K562 (cell line): ENCODE data around the gene ADAM22. TPM values are rescaled to one million over a fixed set of nuclear protein-coding genes. Genes with fewer than 3 reads are reported as not detected.

Experiments
- ATAC-seq: fragments of 200-7000 bp; cut with Tn5 transposase; 3 replicates; pipeline ENCODE4 v1.9.1; 2020; ENCODE audit warnings: moderate library complexity
- BruUV-seq: library from RNA; stranded (reverse); fragments of 400-500 nt; replicated peaks from 2 replicates; lab custom pipeline; 2021; lab: Mats Ljungman, UMichigan
- CTCF ChIA-PET: fragments of 300-600 bp; formaldehyde crosslinking; extraction: SDS; loops from one replicate; lab custom pipeline; 2021; ENCODE audit warnings: low intra/inter-chr PET ratio; lab: Yijun Ruan, JAX
- POLR2A ChIA-PET: fragments of 300-600, 350-650 bp; sonication (Branson Sonifier 250); formaldehyde crosslinking; extraction: SDS; loops from one replicate; lab custom pipeline; 2021; ENCODE audit warnings: antibody characterized with exemption, inconsistent platforms; lab: Yijun Ruan, JAX
- DNase-seq, 4 experiments: peaks; one replicate each; pipeline versions ENCODE4 v3.0.0 to v3.0.0-alpha.2; 2011 to 2018; ENCODE audit warnings: low spot score in 3 of 4, mixed read lengths in 3 of 4; ENCODE audit errors: extremely low read depth in 1 of 4
- FAIRE-seq: peaks from 2 replicates; lab custom pipeline; 2011; peaks lifted over from hg19 to GRCh38; lab: Jason Lieb, UNC
- H2AFZ ChIP-seq: 2 replicates; pipeline ENCODE4 v1.6.0; 2011; ENCODE audit warnings: low read depth, low read length, control low read depth, inconsistent platforms
- H3K27ac ChIP-seq: fragments of 200-600 bp; 3 replicates; pipeline ENCODE4 v1.8.0; 2011; ENCODE audit warnings: low read depth, mild to moderate bottlenecking, control low read depth, inconsistent platforms, low read length, moderate library complexity, mixed read lengths; ENCODE audit errors: extremely low read depth
- H3K27me3 ChIP-seq, 2 experiments: fragments of 300-600 bp in 1 of 2; 2 replicates in 1 of 2; 3 replicates in 1 of 2; pipeline versions ENCODE4 v1.6.0 to v1.8.0; 2011; ENCODE audit warnings: inconsistent platforms in 2 of 2, low read length in 2 of 2, mild to moderate bottlenecking in 1 of 2, mixed read lengths in 1 of 2, moderate library complexity in 1 of 2; ENCODE audit not compliant: control insufficient read depth in 2 of 2, insufficient read depth in 2 of 2
- H3K36me3 ChIP-seq: fragments of 300-600 bp; 3 replicates; pipeline ENCODE4 v1.8.0; 2011; ENCODE audit warnings: mild to moderate bottlenecking, low read length, inconsistent platforms; ENCODE audit not compliant: control insufficient read depth, insufficient read depth
- H3K4me1 ChIP-seq, 2 experiments: fragments of 200-600 bp in 1 of 2; replicated peaks in 1 of 2; 2 replicates in 1 of 2; 3 replicates in 1 of 2; pipeline versions ENCODE4 v1.5.1 to v1.8.0; 2011; ENCODE audit warnings: inconsistent platforms in 2 of 2, low read length in 2 of 2, mild to moderate bottlenecking in 1 of 2, mixed read lengths in 1 of 2, moderate library complexity in 1 of 2; ENCODE audit not compliant: control insufficient read depth in 2 of 2, insufficient read depth in 2 of 2
- H3K4me2 ChIP-seq: 2 replicates; pipeline ENCODE4 v1.6.1; 2011; ENCODE audit warnings: low read length, control low read depth, inconsistent platforms, mixed read lengths; ENCODE audit not compliant: insufficient read depth
- H3K4me3 ChIP-seq: fragments of 200-600 bp; sonication (generic), shearing (Covaris generic); 2 replicates; pipeline ENCODE4 v1.5.1; 2016; ENCODE audit warnings: control low read depth, inconsistent platforms
- H3K79me2 ChIP-seq: fragments of 200-600 bp; 3 replicates; pipeline ENCODE4 v1.8.0; 2011; ENCODE audit warnings: low read length, inconsistent platforms; ENCODE audit not compliant: control insufficient read depth, insufficient read depth
- H3K9ac ChIP-seq, 2 experiments: 2 replicates each; pipeline versions ENCODE4 v1.6.0 to v1.6.1; 2011; ENCODE audit warnings: low read depth in 2 of 2, low read length in 2 of 2, control low read depth in 1 of 2, inconsistent platforms in 1 of 2, mild to moderate bottlenecking in 1 of 2, mixed read lengths in 1 of 2; ENCODE audit not compliant: insufficient read depth in 1 of 2
- H3K9me1 ChIP-seq: one replicate; pipeline ENCODE4 v1.6.0; 2011; ENCODE audit warnings: inconsistent platforms, mild to moderate bottlenecking, low read length, moderate library complexity; ENCODE audit not compliant: control insufficient read depth, insufficient read depth
- H3K9me3 ChIP-seq: replicated peaks from 2 replicates; pipeline ENCODE4 v1.5.1; 2011; ENCODE audit warnings: low read depth, low read length, inconsistent platforms; ENCODE audit not compliant: control insufficient read depth, insufficient read depth
- H4K20me1 ChIP-seq: replicated peaks from 2 replicates; pipeline ENCODE4 v1.6.1; 2011; ENCODE audit warnings: low read length, inconsistent platforms, mixed read lengths; ENCODE audit not compliant: control insufficient read depth, insufficient read depth
- ARID1B ChIP-seq: fragments of 450-650 bp; IDR thresholded peaks from 2 replicates; pipeline ENCODE4 v1.6.1; 2016; ENCODE audit warnings: antibody characterized with exemption, mild to moderate bottlenecking, inconsistent platforms
- CBFA2T3 ChIP-seq: fragments of 450-650 bp; IDR thresholded peaks from 2 replicates; pipeline ENCODE4 v1.6.1; 2017
- CTBP1 ChIP-seq: fragments of 450-650 bp; IDR thresholded peaks from 2 replicates; pipeline ENCODE4 v1.6.1; 2016; ENCODE audit warnings: borderline replicate concordance
- DNMT1 ChIP-seq: fragments of 450-650 bp; IDR thresholded peaks from 2 replicates; pipeline ENCODE4 v1.6.1; 2016; ENCODE audit warnings: antibody characterized with exemption, mild to moderate bottlenecking
- ESRRA ChIP-seq: fragments of 450-650 bp; IDR thresholded peaks from 2 replicates; pipeline ENCODE4 v1.6.1; 2014; ENCODE audit warnings: low read depth, mild to moderate bottlenecking, moderate library complexity, borderline replicate concordance
- FOXM1 ChIP-seq, 2 experiments: fragments of 450-650 bp in 1 of 2; sonication (generic) in 1 of 2; formaldehyde crosslinking in 1 of 2; IDR thresholded peaks; 2 replicates each; pipeline versions ENCODE4 v1.6.1 to v1.9.0; 2017 to 2022; ENCODE audit warnings: low read depth in 2 of 2, mild to moderate bottlenecking in 2 of 2, missing genetic modification reagents in 1 of 2, moderate library complexity in 1 of 2
- LCOR ChIP-seq: sonication (generic); formaldehyde crosslinking; IDR thresholded peaks from 2 replicates; pipeline ENCODE4 v1.8.0; 2022; ENCODE audit warnings: mild to moderate bottlenecking, missing genetic modification reagents
- MECOM ChIP-seq: fragments of 250-450 bp; sonication (Bioruptor Pico); IDR thresholded peaks from 2 replicates; pipeline ENCODE4 v1.8.0; 2022; ENCODE audit warnings: inconsistent platforms
- NR2C1 ChIP-seq, 2 experiments: fragments of 450-650 bp; IDR thresholded peaks; 2 replicates each; pipeline ENCODE4 v1.6.1; 2017; ENCODE audit warnings: mild to moderate bottlenecking in 2 of 2, antibody characterized with exemption in 1 of 2, inconsistent platforms in 1 of 2, missing compliant biosample characterization in 1 of 2, missing genetic modification characterization in 1 of 2
- PHB ChIP-seq: fragments of 250-450 bp; sonication (Bioruptor Pico); IDR thresholded peaks from 2 replicates; pipeline ENCODE4 v1.5.0; 2021
- PPARD ChIP-seq: fragments of 250-450 bp; sonication (Bioruptor Pico); IDR thresholded peaks from 2 replicates; pipeline ENCODE4 v1.8.0; 2022; ENCODE audit warnings: inconsistent platforms, mild to moderate bottlenecking, moderate library complexity
- RBM34 ChIP-seq: fragments of 200-400 bp; formaldehyde crosslinking; IDR thresholded peaks from 2 replicates; pipeline ENCODE4 v1.6.1; 2018; ENCODE audit warnings: low read length, borderline replicate concordance; ENCODE audit not compliant: insufficient read depth
- ZEB2 ChIP-seq: fragments of 450-650 bp; IDR thresholded peaks from 2 replicates; pipeline ENCODE4 v1.6.1; 2016
- ZNF766 ChIP-seq: fragments of 200-800 bp; sonication (Bioruptor generic); conservative IDR thresholded peaks from 2 replicates; pipeline ENCODE4 v1.6.1; 2016; ENCODE audit warnings: missing genetic modification characterization, missing compliant biosample characterization
- WGBS: fragments of 100-300 bp; shearing (Covaris generic); methylation state at CpG from one replicate; pipeline ENCODE4 v1.1.6; 2016; ENCODE audit warnings: low coverage, mixed read lengths; ENCODE audit not compliant: insufficient coverage; ENCODE audit errors: missing lambda C conversion rate; 5-methylcytosine and 5-hydroxymethylcytosine counted together
- in situ Hi-C: fragments of 300-500 bp; cut with MboI; formaldehyde crosslinking; loops from 4 replicates; pipeline ENCODE4 v1.15.0; 2018; ENCODE audit warnings: inconsistent platforms, mixed read lengths
- intact Hi-C: fragments of 100-400 bp; cut with micrococcal nuclease; formaldehyde crosslinking; loops from 2 replicates; pipeline ENCODE4 v1.14.2; 2022
- polyA plus RNA-seq, 8 experiments: library from polyadenylated mRNA; depleted of rRNA in 4 of 8; stranded (reverse) in 5 of 8; unstranded in 3 of 8; fragments of >200 nt; fragmentation: Nextera tagmentation in 2 of 8; fragmentation: Illumina TruSeq in 1 of 8; extraction: Ambion mirVana in 2 of 8; extraction: Trizol in 1 of 8; gene quantifications; 2 replicates each; pipeline versions ENCODE4 v1.2.1 to v1.2.3, GENCODE V29; 2011 to 2014; ENCODE audit warnings: inconsistent platforms in 1 of 8, missing spikeins in 1 of 8
- total RNA-seq, 7 experiments: library from RNA; depleted of rRNA in 6 of 7; stranded (reverse); fragments of >200 nt in 6 of 7; fragmentation: Illumina TruSeq in 2 of 7; extraction: Trizol in 2 of 7; gene quantifications; 2 replicates each; pipeline versions ENCODE4 v1.2.1 to v1.2.3, GENCODE V29; 2011 to 2021; ENCODE audit warnings: low replicate concordance in 1 of 7
- TF ChIP-seq, protein P1 (sequence below): sonication (generic); formaldehyde crosslinking; IDR thresholded peaks from 2 replicates; pipeline ENCODE4 v1.8.1; 2022; ENCODE audit warnings: missing genetic modification reagents
- TF ChIP-seq, protein P2 (sequence below): fragments of 450-650 bp; formaldehyde crosslinking; IDR thresholded peaks from 2 replicates; pipeline ENCODE4 v1.4.0; 2020; ENCODE audit warnings: mild to moderate bottlenecking, moderate library complexity
- TF ChIP-seq, protein P3 (sequence below): sonication (generic); IDR thresholded peaks from 2 replicates; pipeline ENCODE4 v1.6.1; 2016

ADAM22 gene
- total and polyA plus RNA-seq, 9 of the 15 experiments (the other 6 are each of a cell fraction or from before 2014, with no cell fraction given): 0.01 to 0.58 (median 0.18) TPM

GRCh38 chr7:88216276-88216675 lies 282.2 kb downstream of the ADAM22 start (continued):
- TF ChIP-seq LCOR (CRISPR knock-in tag) (no peak), ESRRA (no peak), PHB (CRISPR knock-in tag) (no peak)
- TF ChIP-seq, all 486 proteins: peak for 0

GRCh38 chr7:88217675-88218428 lies 283.8 kb downstream of the ADAM22 start:
- Histone ChIP-seq H2AFZ (0 out of 2 replicates have a peak overlapping the region, but pooled peaks have one; percentile 90), H4K20me1 (no peaks in the 10 kb centered on the region), H3K9me1 (no peaks in the 10 kb centered on the region), H3K36me3 (peaks cover 45% of the 10 kb centered on the region), H3K4me1 (peaks cover 0 to 17% of the 10 kb centered on the region in 2 experiments; a peak in 3 of 5 replicates), H3K27me3 (no peaks in the 10 kb centered on the region), H3K79me2 (peaks cover 28% of the 10 kb centered on the region), H3K9ac (peak overlapping the region in 1 of 2 experiments; percentile 87; a peak in 2 of 4 replicates), H3K4me2 (peak overlapping the region; percentile 82), H3K27ac (peak overlapping the region; percentile 94; the same call in 1 of the 3 replicates), H3K4me3 (peak overlapping the region; percentile 89; the same call in 1 of the 2 replicates), H3K9me3 (no peaks in the 10 kb centered on the region)
- BruUV-seq: no TSS peak
- ATAC-seq (peak; percentile 9), DNase-seq (peak; percentile 23 to 46 (median 28)), FAIRE-seq (no peak)
- CTCF ChIA-PET: no interaction called here
- POLR2A ChIA-PET: interaction anchor here (0.6 to 1.3 kb wide), 6 partner anchors 9 to 324 kb away, joined by 3 to 6 read pairs (median 3); no protein-coding TSS in a partner anchor
- intact Hi-C loops (loop anchor here (5.0 to 10.0 kb wide), 2 partner anchors 343 to 464 kb away; partner anchors contain the start of genes DBF4 and SLC25A40), in situ Hi-C loops (no loop called here)
- 12% methylated on average over 1 of the region's 1 CpG for WGBS
- TF ChIP-seq, protein P1, sequence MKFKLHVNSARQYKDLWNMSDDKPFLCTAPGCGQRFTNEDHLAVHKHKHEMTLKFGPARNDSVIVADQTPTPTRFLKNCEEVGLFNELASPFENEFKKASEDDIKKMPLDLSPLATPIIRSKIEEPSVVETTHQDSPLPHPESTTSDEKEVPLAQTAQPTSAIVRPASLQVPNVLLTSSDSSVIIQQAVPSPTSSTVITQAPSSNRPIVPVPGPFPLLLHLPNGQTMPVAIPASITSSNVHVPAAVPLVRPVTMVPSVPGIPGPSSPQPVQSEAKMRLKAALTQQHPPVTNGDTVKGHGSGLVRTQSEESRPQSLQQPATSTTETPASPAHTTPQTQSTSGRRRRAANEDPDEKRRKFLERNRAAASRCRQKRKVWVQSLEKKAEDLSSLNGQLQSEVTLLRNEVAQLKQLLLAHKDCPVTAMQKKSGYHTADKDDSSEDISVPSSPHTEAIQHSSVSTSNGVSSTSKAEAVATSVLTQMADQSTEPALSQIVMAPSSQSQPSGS: no peak
- TF ChIP-seq ZEB2: peak; percentile 58; the same call in 1 of the 2 replicates
- peak; percentile 56 for TF ChIP-seq CTBP1
- TF ChIP-seq MECOM (CRISPR knock-in tag): peak; percentile 76; the same call in 1 of the 2 replicates
- TF ChIP-seq, protein P2, sequence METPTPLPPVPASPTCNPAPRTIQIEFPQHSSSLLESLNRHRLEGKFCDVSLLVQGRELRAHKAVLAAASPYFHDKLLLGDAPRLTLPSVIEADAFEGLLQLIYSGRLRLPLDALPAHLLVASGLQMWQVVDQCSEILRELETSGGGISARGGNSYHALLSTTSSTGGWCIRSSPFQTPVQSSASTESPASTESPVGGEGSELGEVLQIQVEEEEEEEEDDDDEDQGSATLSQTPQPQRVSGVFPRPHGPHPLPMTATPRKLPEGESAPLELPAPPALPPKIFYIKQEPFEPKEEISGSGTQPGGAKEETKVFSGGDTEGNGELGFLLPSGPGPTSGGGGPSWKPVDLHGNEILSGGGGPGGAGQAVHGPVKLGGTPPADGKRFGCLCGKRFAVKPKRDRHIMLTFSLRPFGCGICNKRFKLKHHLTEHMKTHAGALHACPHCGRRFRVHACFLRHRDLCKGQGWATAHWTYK (CRISPR knock-in tag): no peak
- TF ChIP-seq ARID1B: peak; percentile 28; the same call in 1 of the 2 replicates
- TF ChIP-seq, protein P3, sequence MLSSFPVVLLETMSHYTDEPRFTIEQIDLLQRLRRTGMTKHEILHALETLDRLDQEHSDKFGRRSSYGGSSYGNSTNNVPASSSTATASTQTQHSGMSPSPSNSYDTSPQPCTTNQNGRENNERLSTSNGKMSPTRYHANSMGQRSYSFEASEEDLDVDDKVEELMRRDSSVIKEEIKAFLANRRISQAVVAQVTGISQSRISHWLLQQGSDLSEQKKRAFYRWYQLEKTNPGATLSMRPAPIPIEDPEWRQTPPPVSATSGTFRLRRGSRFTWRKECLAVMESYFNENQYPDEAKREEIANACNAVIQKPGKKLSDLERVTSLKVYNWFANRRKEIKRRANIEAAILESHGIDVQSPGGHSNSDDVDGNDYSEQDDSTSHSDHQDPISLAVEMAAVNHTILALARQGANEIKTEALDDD: peak; percentile 52; the same call in 1 of the 2 replicates
- TF ChIP-seq CBFA2T3: peak; percentile 40; the same call in 1 of the 2 replicates
- TF ChIP-seq ZNF766 (CRISPR knock-in tag): no peak
- no peak for TF ChIP-seq PPARD
- no peak for TF ChIP-seq DNMT1
- no peak for TF ChIP-seq NR2C1 (IDR thresholded peaks at IDR 0.05)
- TF ChIP-seq NR2C1 (tag; IDR thresholded peaks at IDR 0.05): no peak
- no peak for TF ChIP-seq FOXM1 (IDR thresholded peaks at IDR 0.05; ENCODE audit: low read depth)
- no peak for TF ChIP-seq FOXM1 (CRISPR knock-in tag; IDR thresholded peaks at IDR 0.05; ENCODE audit: low read depth)
- no peak for TF ChIP-seq RBM34
